ENCODE measurements around the gene SELENOK. TPM values are rescaled to one million over a fixed set of nuclear protein-coding genes. Genes with fewer than 3 reads are reported as not detected.

Gene SELENOK
- total and polyA plus RNA-seq, 4 donors = 44.0 to 115 (median 78.6) TPM

DNA sequence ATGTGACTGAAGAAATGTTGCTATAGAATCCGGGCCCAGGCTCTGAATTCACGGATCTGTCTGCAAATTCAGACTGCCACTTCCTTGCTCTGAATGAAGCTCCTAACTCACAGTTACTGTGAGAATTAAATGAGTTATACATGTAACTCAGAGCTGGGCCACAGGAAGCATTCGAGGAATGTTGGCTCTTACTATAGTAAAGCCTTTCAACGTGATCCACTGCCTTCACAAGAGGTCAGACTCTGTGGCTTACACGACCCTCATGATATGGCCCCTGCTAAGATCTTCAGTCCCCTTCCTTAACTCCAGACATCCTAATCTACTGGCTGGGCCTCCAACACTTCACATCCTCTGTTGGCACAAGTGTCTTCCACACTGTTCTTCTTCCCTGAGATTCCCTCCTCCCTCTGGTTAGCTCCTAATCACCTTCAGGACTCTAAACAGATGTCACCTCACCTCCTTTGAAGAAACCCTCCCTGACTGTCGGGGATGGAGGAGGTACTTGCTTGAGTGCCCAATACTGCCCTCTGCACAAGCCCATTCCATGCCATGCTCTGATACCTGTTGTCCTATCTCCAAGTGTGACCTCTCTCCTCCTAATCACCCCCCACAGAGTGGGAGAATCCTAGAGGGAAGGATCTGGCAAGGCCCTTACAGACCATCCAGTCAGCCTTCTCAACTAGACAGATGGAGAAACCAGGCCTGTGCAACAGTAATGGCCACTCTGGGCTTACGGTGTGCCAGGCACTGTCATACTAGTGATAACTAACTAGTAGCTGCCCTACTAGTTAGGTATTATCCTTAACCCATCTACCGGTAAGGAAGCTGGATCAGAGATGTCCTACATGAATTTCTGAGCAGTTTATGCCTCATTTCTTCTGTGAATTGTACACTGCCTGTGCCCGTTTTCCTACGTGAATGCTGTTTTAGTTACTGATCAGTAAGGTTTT is 11.0 kb downstream of the SELENOK start:
- Histone ChIP-seq H3K36me3 (ENCODE audit: control insufficient read depth in 1 of 2, insufficient read depth in 2 of 2, low read length in 1 of 2) (peaks cover 2 to 3% of the 10 kb centered on the region in 2 donors), H3K27ac (ENCODE audit: low read depth in 1 of 2, low read length in 2 of 2) (no peak overlapping the region), H3K27me3 (ENCODE audit: control insufficient read depth in 1 of 2, insufficient read depth in 2 of 2, low read length in 1 of 2) (no peaks in the 10 kb centered on the region), H3K4me3 (ENCODE audit: low read length in 2 of 2) (peak overlapping the region; percentile 67 to 95), H3K4me1 (ENCODE audit: control insufficient read depth in 1 of 2, insufficient read depth in 2 of 2, low read length in 2 of 2) (no peaks in the 10 kb centered on the region), H3K9me3 (ENCODE audit: control insufficient read depth, low read length) (no peaks in the 10 kb centered on the region)
- intact Hi-C loops (cut with DNase I) = loop anchor here in 1 of 2 donors (10.0 kb wide), 1 partner anchor 536 kb away; the partner anchor contains the start of gene DCP1A
- 43 to 48% methylated on average over 10 of the region's 10 CpGs for WGBS, 2 donors
- DNase-seq = no peak
- ATAC-seq (ENCODE audit: low FRiP score) = no peak

DNA sequence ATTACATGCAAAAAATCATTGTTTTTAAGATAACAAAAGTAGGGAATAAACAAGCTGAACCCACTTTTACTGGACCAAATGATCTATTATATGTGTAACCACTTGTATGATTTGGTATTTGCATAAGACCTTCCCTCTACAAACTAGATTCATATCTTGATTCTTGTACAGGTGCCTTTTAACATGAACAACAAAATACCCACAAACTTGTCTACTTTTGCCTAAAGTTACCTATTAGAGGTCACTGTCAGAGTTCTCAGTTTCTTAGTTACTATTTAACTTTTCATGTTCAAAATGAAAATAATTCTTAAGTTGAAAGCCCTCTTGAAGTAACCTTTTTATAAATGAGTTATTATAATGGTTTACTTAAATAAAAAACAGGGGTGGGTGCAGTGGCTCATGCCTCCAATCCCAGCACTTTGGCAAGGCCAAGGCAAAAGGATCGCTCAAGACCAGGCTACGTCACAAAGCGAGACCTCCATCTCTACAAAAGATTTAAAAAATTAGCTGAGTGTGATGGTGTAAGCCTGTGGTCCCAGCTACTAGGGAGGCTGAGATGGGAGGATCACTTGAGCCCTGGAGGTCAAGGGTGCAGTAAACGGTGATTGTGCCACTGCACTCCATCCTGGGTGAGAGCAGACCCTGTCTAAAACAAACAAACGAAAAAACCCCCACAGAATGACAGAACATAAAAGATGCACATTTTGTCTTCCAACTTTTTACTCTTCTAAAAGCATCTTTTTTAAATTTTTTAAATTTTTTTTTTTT is 25.7 kb downstream of the SELENOK start:
- Histone ChIP-seq H3K27me3 (ENCODE audit: control insufficient read depth in 1 of 2, insufficient read depth in 2 of 2, low read length in 1 of 2) (no peaks in the 10 kb centered on the region), H3K27ac (ENCODE audit: low read depth in 1 of 2, low read length in 2 of 2) (no peak overlapping the region), H3K4me1 (ENCODE audit: control insufficient read depth in 1 of 2, insufficient read depth in 2 of 2, low read length in 2 of 2) (no peaks in the 10 kb centered on the region), H3K36me3 (ENCODE audit: control insufficient read depth in 1 of 2, insufficient read depth in 2 of 2, low read length in 1 of 2) (peaks cover 5 to 24% of the 10 kb centered on the region in 2 donors), H3K4me3 (ENCODE audit: low read length in 2 of 2) (no peak overlapping the region), H3K9me3 (ENCODE audit: control insufficient read depth, low read length) (no peaks in the 10 kb centered on the region)
- ATAC-seq (ENCODE audit: low FRiP score) (no peak), DNase-seq (no peak)
- intact Hi-C loops (cut with DNase I) = no loop called here
- WGBS, 2 donors = 95% methylated on average over 5 of the region's 5 CpGs

- H3K36me3 ChIP-seq (ENCODE audit: control insufficient read depth in 1 of 2, insufficient read depth in 2 of 2, low read length in 1 of 2) = peaks cover 5 to 15% of the 10 kb centered on the region in 2 donors
- no peak overlapping the region for H3K27ac ChIP-seq (ENCODE audit: low read depth in 1 of 2, low read length in 2 of 2)
- H3K4me1 ChIP-seq (ENCODE audit: control insufficient read depth in 1 of 2, insufficient read depth in 2 of 2, low read length in 2 of 2) = no peaks in the 10 kb centered on the region
- 90 to 93% methylated on average over 1 of the region's 1 CpG for WGBS, 2 donors
- ATAC-seq (ENCODE audit: low FRiP score) (no peak), DNase-seq (no peak)
- no peaks in the 10 kb centered on the region for H3K9me3 ChIP-seq (ENCODE audit: control insufficient read depth, low read length)
- no peak overlapping the region for H3K4me3 ChIP-seq (ENCODE audit: low read length in 2 of 2)
- intact Hi-C loops (cut with DNase I) = no loop called here
- no peaks in the 10 kb centered on the region for H3K27me3 ChIP-seq (ENCODE audit: control insufficient read depth in 1 of 2, insufficient read depth in 2 of 2, low read length in 1 of 2)
Measured at GRCh38 chr3:53863145-53863544, 28.5 kb downstream of the SELENOK start.

DNA sequence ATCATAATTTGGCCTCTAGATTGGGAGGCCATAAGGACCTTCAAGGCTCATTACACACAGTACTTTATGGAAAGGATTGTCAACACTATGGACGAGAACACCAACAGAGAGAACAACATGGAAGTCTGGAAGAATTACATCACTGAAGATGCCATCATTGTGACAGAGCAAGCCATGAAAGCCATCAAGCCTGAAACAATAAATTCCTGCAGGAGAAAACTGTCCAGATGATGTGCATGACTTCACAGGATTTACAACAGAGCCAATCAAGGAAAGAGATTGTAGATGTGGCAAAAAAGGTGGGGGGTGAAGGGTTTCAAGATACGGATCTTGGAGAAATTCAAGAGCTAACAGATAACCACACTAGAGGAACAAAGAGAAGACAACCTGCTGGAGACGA is 29.4 kb downstream of the SELENOK start:
- H3K27me3 ChIP-seq (ENCODE audit: control insufficient read depth in 1 of 2, insufficient read depth in 2 of 2, low read length in 1 of 2) = no peaks in the 10 kb centered on the region
- intact Hi-C loops (cut with DNase I) = no loop called here
- H3K4me1 ChIP-seq (ENCODE audit: control insufficient read depth in 1 of 2, insufficient read depth in 2 of 2, low read length in 2 of 2) = no peaks in the 10 kb centered on the region
- H3K36me3 ChIP-seq (ENCODE audit: control insufficient read depth in 1 of 2, insufficient read depth in 2 of 2, low read length in 1 of 2) = peaks cover 5 to 11% of the 10 kb centered on the region in 2 donors
- H3K4me3 ChIP-seq (ENCODE audit: low read length in 2 of 2) = no peak overlapping the region
- no peaks in the 10 kb centered on the region for H3K9me3 ChIP-seq (ENCODE audit: control insufficient read depth, low read length)
- no peak overlapping the region for H3K27ac ChIP-seq (ENCODE audit: low read depth in 1 of 2, low read length in 2 of 2)
- 94 to 95% methylated on average over 3 of the region's 3 CpGs for WGBS, 2 donors
- no peak for DNase-seq
- ATAC-seq (ENCODE audit: low FRiP score) = no peak

DNA sequence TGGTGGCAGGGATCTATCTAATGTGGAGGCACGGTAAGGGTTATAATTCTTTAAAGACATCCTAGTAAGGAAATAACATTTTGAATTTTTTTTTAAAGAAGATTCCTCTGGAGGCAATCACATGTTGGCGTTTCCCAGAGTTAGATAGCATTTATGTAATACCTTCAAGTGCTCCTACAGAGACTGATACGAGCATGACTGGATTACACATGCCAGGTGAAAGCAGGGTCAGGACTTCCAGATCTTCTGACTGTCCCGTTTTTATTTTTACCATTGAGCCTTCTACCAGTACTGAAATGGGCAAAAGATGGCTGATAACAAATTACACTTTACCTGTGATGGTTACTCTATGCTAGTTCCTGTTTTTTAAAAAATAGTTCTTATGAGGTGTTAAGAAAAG is 31.5 kb downstream of the SELENOK start:
- H3K27me3 ChIP-seq (ENCODE audit: control insufficient read depth in 1 of 2, insufficient read depth in 2 of 2, low read length in 1 of 2) = no peaks in the 10 kb centered on the region
- intact Hi-C loops (cut with DNase I) = no loop called here
- no peak overlapping the region for H3K27ac ChIP-seq (ENCODE audit: low read depth in 1 of 2, low read length in 2 of 2)
- ATAC-seq (ENCODE audit: low FRiP score) = no peak
- no peaks in the 10 kb centered on the region for H3K4me1 ChIP-seq (ENCODE audit: control insufficient read depth in 1 of 2, insufficient read depth in 2 of 2, low read length in 2 of 2)
- H3K4me3 ChIP-seq (ENCODE audit: low read length in 2 of 2) = no peak overlapping the region
- DNase-seq = no peak
- no peaks in the 10 kb centered on the region for H3K9me3 ChIP-seq (ENCODE audit: control insufficient read depth, low read length)
- 87 to 88% methylated on average over 4 of the region's 4 CpGs for WGBS, 2 donors
- peaks cover 5 to 11% of the 10 kb centered on the region in 2 donors for H3K36me3 ChIP-seq (ENCODE audit: control insufficient read depth in 1 of 2, insufficient read depth in 2 of 2, low read length in 1 of 2)

DNA sequence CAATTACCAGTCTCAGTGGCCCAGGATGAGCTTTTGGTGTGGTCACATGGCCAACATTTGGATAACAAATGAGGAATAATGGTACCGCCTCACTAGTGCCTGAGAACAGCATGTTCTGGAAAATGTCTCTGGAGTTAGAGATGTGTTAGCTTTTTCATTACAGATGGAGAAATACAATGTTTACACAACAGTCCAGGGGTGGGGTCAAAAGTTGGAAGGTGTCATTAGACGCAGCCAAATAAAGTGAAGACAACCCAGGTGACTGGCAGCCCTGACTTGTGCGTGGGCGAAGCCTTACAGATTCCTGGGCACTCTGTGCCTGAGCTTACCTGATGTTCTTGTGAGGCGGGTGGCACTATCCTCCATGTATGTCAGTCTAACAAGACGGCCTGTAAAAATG is 32.5 kb downstream of the SELENOK start:
- whole genome bisulfite sequencing, 2 donors = 95 to 96% methylated on average over 6 of the region's 6 CpGs
- Histone ChIP-seq H3K9me3 (ENCODE audit: control insufficient read depth, low read length) (no peaks in the 10 kb centered on the region), H3K36me3 (ENCODE audit: control insufficient read depth in 1 of 2, insufficient read depth in 2 of 2, low read length in 1 of 2) (peaks cover 0 to 9% of the 10 kb centered on the region in 2 donors), H3K27me3 (ENCODE audit: control insufficient read depth in 1 of 2, insufficient read depth in 2 of 2, low read length in 1 of 2) (no peaks in the 10 kb centered on the region), H3K4me3 (ENCODE audit: low read length in 2 of 2) (no peak overlapping the region), H3K4me1 (ENCODE audit: control insufficient read depth in 1 of 2, insufficient read depth in 2 of 2, low read length in 2 of 2) (no peaks in the 10 kb centered on the region), H3K27ac (ENCODE audit: low read depth in 1 of 2, low read length in 2 of 2) (no peak overlapping the region)
- no peak for DNase-seq
- intact Hi-C loops (cut with DNase I) = no loop called here
- ATAC-seq (ENCODE audit: low FRiP score) = no peak

DNA sequence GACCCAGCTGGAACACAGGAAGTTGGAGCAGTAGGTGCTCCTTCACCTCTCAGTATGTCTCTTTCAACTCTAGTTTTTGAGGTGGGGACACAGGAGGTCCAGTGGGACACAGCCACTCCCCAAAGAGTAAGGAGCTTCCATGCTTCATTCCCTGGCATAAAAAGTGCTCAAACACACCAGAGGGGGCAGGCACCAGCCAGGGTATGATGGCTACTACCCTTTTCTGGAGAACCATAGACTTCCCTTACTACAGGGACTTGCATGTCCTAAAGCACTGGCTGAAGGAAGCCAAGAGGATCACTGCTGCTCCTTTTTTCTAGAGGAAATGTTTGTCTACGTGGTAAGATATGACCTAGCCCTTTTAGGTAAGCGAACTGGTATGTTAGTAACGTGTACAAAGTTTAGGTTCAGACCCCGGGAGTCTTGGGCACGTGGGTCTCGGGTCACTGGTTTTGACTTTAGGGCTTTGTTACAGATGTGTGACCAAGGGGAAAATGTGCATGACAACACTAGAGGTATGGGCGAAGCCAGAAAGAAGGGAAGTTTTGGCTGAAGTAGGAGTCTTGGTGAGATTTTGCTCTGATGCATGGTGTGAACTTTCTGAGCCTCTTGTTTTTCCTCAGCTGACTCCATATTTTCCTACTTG is 33.4 kb downstream of the SELENOK start:
- Histone ChIP-seq H3K27me3 (ENCODE audit: control insufficient read depth in 1 of 2, insufficient read depth in 2 of 2, low read length in 1 of 2) (no peaks in the 10 kb centered on the region), H3K27ac (ENCODE audit: low read depth in 1 of 2, low read length in 2 of 2) (no peak overlapping the region), H3K36me3 (ENCODE audit: control insufficient read depth in 1 of 2, insufficient read depth in 2 of 2, low read length in 1 of 2) (peaks cover 0 to 9% of the 10 kb centered on the region in 2 donors), H3K9me3 (ENCODE audit: control insufficient read depth, low read length) (no peaks in the 10 kb centered on the region), H3K4me3 (ENCODE audit: low read length in 2 of 2) (no peak overlapping the region), H3K4me1 (ENCODE audit: control insufficient read depth in 1 of 2, insufficient read depth in 2 of 2, low read length in 2 of 2) (no peaks in the 10 kb centered on the region)
- DNase-seq = no peak
- intact Hi-C loops (cut with DNase I) = no loop called here
- 59 to 78% methylated on average over 7 of the region's 7 CpGs for WGBS, 2 donors
- ATAC-seq (ENCODE audit: low FRiP score) = no peak

- H3K9me3 ChIP-seq (ENCODE audit: control insufficient read depth, low read length) = no peaks in the 10 kb centered on the region
- DNase-seq (no peak), ATAC-seq (ENCODE audit: low FRiP score) (no peak)
- H3K27ac ChIP-seq (ENCODE audit: low read depth in 1 of 2, low read length in 2 of 2) = no peak overlapping the region
- H3K4me1 ChIP-seq (ENCODE audit: control insufficient read depth in 1 of 2, insufficient read depth in 2 of 2, low read length in 2 of 2) = no peaks in the 10 kb centered on the region
- WGBS, 2 donors = 64 to 78% methylated on average over 7 of the region's 7 CpGs
- intact Hi-C loops (cut with DNase I) = no loop called here
- no peaks in the 10 kb centered on the region for H3K27me3 ChIP-seq (ENCODE audit: control insufficient read depth in 1 of 2, insufficient read depth in 2 of 2, low read length in 1 of 2)
- peaks cover 0 to 2% of the 10 kb centered on the region in 2 donors for H3K36me3 ChIP-seq (ENCODE audit: control insufficient read depth in 1 of 2, insufficient read depth in 2 of 2, low read length in 1 of 2)
- H3K4me3 ChIP-seq (ENCODE audit: low read length in 2 of 2) = no peak overlapping the region
Measured at GRCh38 chr3:53856964-53857363, 34.7 kb downstream of the SELENOK start.

Measured in aorta (tissue), 5 donors.